Pons (tissue), 1 donor: ENCODE measurements around the gene AIM2.

Source experiments
- DNase-seq: peaks from one replicate; pipeline ENCODE4 v3.0.0-alpha.2; 2016; ENCODE audit warnings: low spot score

The AIM2 gene

GRCh38 chr1:159015440-159015909 lies 61.1 kb downstream of the AIM2 start:
- peak; percentile 88 for DNase-seq

DNA sequence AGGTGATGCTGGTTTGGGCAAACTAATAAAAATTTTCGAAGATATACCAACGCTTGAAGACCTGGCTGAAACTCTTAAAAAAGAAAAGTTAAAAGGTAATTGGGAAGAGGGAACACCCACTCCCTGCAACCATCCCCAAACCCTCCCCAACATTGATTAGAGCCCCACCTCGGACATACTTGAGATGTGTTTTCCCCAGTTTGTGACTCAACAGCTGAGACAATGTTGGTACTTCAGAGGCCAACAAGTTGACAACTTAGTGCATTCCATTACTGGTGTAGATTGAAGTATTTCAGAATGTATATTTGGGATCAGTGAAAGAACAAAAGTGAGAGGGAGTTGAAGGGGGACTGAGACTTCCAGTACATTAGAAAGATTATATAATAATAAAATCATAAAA lies 61.7 kb downstream of the AIM2 start:
- no peak for DNase-seq

DNA sequence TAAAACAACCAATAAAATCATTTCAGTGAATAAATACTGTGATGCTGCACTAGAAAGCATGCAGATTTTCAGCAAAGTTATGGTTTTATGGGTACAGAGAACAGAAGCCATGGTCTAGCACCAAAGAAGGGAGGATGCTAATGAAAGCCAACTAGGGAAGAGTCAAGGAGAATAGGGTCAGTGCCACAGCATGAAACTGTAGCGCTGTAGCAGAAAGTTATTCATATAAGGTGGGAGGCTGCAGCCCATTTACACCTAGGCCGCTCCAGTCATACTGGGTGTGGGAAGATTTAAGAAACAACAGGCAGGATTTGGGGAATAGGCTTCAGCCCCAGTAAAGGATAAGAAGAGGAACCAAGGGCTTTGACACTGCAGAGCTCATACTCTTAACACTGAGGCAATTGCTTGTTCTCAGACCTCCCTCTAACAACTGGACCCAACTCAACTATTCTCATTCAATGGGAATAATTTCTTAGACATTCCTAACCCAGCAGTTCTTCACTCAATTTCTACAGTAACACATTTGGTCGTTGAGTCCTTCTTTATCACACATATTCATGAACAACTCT lies 62.5 kb downstream of the AIM2 start:
- DNase-seq, result no peak

GRCh38 chr1:159012495-159012894 lies 64.1 kb downstream of the AIM2 start:
- DNase-seq, result peak; percentile 47
